Lower lobe of right lung (tissue), 2 donors: ENCODE measurements around the gene XPO6. TPM values are rescaled to one million over a fixed set of nuclear protein-coding genes. Genes with fewer than 3 reads are reported as not detected.
A peak's percentile ranks its signal among the peaks of the same experiment; 100 is the strongest.

Experiments used
- ATAC-seq, 2 donors: fragments of 200-7000 bp; cut with Tn5 transposase; one replicate each; pipeline ENCODE4 v1.9.1; 2020 to 2022; ENCODE audit warnings: mild to moderate bottlenecking in 2 of 2, moderate library complexity in 2 of 2
- DNase-seq: peaks from one replicate; pipeline ENCODE4 v3.0.0-alpha.2; 2020
- H3K27ac ChIP-seq: fragments of 200-600 bp; one replicate; pipeline ENCODE4 v1.8.0; 2022
- H3K27me3 ChIP-seq: fragments of 200-600 bp; one replicate; pipeline ENCODE4 v1.8.0; 2022; ENCODE audit warnings: low read depth
- H3K36me3 ChIP-seq: fragments of 200-600 bp; one replicate; pipeline ENCODE4 v1.8.0; 2022; ENCODE audit warnings: mild to moderate bottlenecking
- H3K4me1 ChIP-seq: fragments of 200-600 bp; one replicate; pipeline ENCODE4 v1.8.0; 2022
- H3K4me3 ChIP-seq: fragments of 200-600 bp; one replicate; pipeline ENCODE4 v1.8.0; 2022; ENCODE audit warnings: mild to moderate bottlenecking
- H3K9me3 ChIP-seq: fragments of 200-600 bp; one replicate; pipeline ENCODE4 v1.8.0; 2022
- CTCF ChIP-seq: fragments of 200-600 bp; IDR thresholded peaks from one replicate; pipeline ENCODE4 v1.8.0; 2022; ENCODE audit warnings: antibody characterized with exemption, mild to moderate bottlenecking
- intact Hi-C: fragments of 100-400 bp; cut with DNase I; formaldehyde crosslinking; loops from one replicate; pipeline ENCODE4 v1.11.0; 2022
- total RNA-seq: library from RNA; stranded (reverse); fragmentation: NEBNext Ultra II Directional; extraction: Animal tissue kit (Norgen Biotek cat#: 25700); gene quantifications from one replicate; pipeline ENCODE4 v1.2.1, GENCODE V29; 2021
- donor health status: DM: no; HTN: yes; CAD: no; lungs with severe emphysema.

XPO6 gene
- total RNA-seq, 1 donor from 2014 or later, result 106 TPM

GRCh38 chr16:28092721-28093384 is 118.9 kb downstream of the XPO6 start:
- no peak overlapping the region for H3K4me3 ChIP-seq
- no peaks in the 10 kb centered on the region for H3K9me3 ChIP-seq
- peaks cover 16% of the 10 kb centered on the region for H3K36me3 ChIP-seq
- H3K27me3 ChIP-seq, result no peaks in the 10 kb centered on the region
- ATAC-seq, result peak; percentile 75 to 83
- intact Hi-C loops, result no loop called here
- no peak for TF ChIP-seq CTCF
- H3K4me1 ChIP-seq, result no peaks in the 10 kb centered on the region
- H3K27ac ChIP-seq, result peak overlapping the region; percentile 71
- peak; percentile 61 for DNase-seq

GRCh38 chr16:28091656-28092055 is 120.1 kb downstream of the XPO6 start:
- TF ChIP-seq CTCF, result no peak
- intact Hi-C loops, result no loop called here
- peaks cover 4% of the 10 kb centered on the region for H3K36me3 ChIP-seq
- H3K27ac ChIP-seq, result no peak overlapping the region
- H3K4me1 ChIP-seq, result no peaks in the 10 kb centered on the region
- no peak for ATAC-seq
- DNase-seq, result peak; percentile 26
- no peak overlapping the region for H3K4me3 ChIP-seq
- no peaks in the 10 kb centered on the region for H3K27me3 ChIP-seq
- H3K9me3 ChIP-seq, result no peaks in the 10 kb centered on the region

- no peak for TF ChIP-seq CTCF
- H3K9me3 ChIP-seq, result no peaks in the 10 kb centered on the region
Observed at GRCh38 chr16:28090646-28091377, 121.0 kb downstream of the XPO6 start.

GRCh38 chr16:28089992-28090365 is 121.8 kb downstream of the XPO6 start:
- Histone ChIP-seq H3K36me3 (no peaks in the 10 kb centered on the region), H3K4me3 (no peak overlapping the region), H3K9me3 (no peaks in the 10 kb centered on the region), H3K27me3 (no peaks in the 10 kb centered on the region), H3K27ac (no peak overlapping the region), H3K4me1 (no peaks in the 10 kb centered on the region)
- intact Hi-C loops, result no loop called here
- ATAC-seq (no peak), DNase-seq (no peak)
- no peak for TF ChIP-seq CTCF

More at GRCh38 chr16:28090646-28091377, 121.0 kb downstream of the XPO6 start:
- no peak for DNase-seq
- intact Hi-C loops, result no loop called here
- Histone ChIP-seq H3K4me3 (no peak overlapping the region), H3K27me3 (no peaks in the 10 kb centered on the region), H3K27ac (no peak overlapping the region), H3K36me3 (no peaks in the 10 kb centered on the region), H3K4me1 (no peaks in the 10 kb centered on the region)
- ATAC-seq, result no peak

- Histone ChIP-seq H3K4me1 (no peaks in the 10 kb centered on the region), H3K4me3 (no peak overlapping the region), H3K9me3 (no peaks in the 10 kb centered on the region), H3K27ac (no peak overlapping the region), H3K36me3 (no peaks in the 10 kb centered on the region), H3K27me3 (no peaks in the 10 kb centered on the region)
- TF ChIP-seq CTCF, result no peak
- intact Hi-C loops, result no loop called here
- no peak for ATAC-seq
- no peak for DNase-seq
Observed at GRCh38 chr16:28089205-28089991, 122.4 kb downstream of the XPO6 start.
